Activated CD8-positive, alpha-beta T cell treated with anti-CD3 and anti-CD28 coated beads, Interleukin-2, amount 10 ng/mL, durations not matched to agents 7 days and 5 days (primary cell): Measurements from ENCODE around the gene NSMF. TPM values are rescaled to one million over a fixed set of nuclear protein-coding genes. Genes with fewer than 3 reads are reported as not detected.
"Not testable (repeated sequence)": the region's sequence is repeated elsewhere in the genome, so short reads cannot be mapped to it uniquely, and the experiment has no call there.

Experiments
- ATAC-seq: fragments of 150-1000 bp; cut with Tn5 transposase; one replicate; pipeline ENCODE4 v1.10.0; 2021; ENCODE audit warnings: moderate library complexity
- CTCF ChIA-PET: fragments of 350-600 bp; sonication (Branson Sonifier 250); formaldehyde crosslinking; loops from one replicate; lab custom pipeline; 2021; ENCODE audit warnings: antibody characterized with exemption; lab: Charles Lee
- POLR2A ChIA-PET: fragments of 350-600 bp; sonication (Branson Sonifier 250); formaldehyde crosslinking; loops from one replicate; lab custom pipeline; 2021; ENCODE audit warnings: antibody characterized with exemption; lab: Charles Lee
- DNase-seq: peaks from one replicate; pipeline ENCODE4 v3.0.0-alpha.2; 2020
- H3K27ac Mint-ChIP-seq: one replicate; pipeline ENCODE4 v1.8.0; 2021; ENCODE audit warnings: mild to moderate bottlenecking, mixed read lengths
- H3K27me3 Mint-ChIP-seq: one replicate; pipeline ENCODE4 v1.8.0; 2021; ENCODE audit warnings: low read depth, mixed read lengths
- H3K36me3 Mint-ChIP-seq: one replicate; pipeline ENCODE4 v1.8.0; 2021; ENCODE audit warnings: low read depth, mixed read lengths
- H3K4me1 Mint-ChIP-seq: one replicate; pipeline ENCODE4 v1.8.0; 2021; ENCODE audit warnings: low read depth, mixed read lengths
- H3K4me3 Mint-ChIP-seq: one replicate; pipeline ENCODE4 v1.8.0; 2021; ENCODE audit warnings: mild to moderate bottlenecking, mixed read lengths
- H3K9me3 Mint-ChIP-seq: one replicate; pipeline ENCODE4 v1.8.0; 2022; ENCODE audit warnings: mixed read lengths; ENCODE audit not compliant: insufficient read depth
- total RNA-seq, 2 experiments: library from RNA; stranded (reverse); gene quantifications; one replicate each; pipeline ENCODE4 v1.2.3, GENCODE V29; 2021

The NSMF gene
- total RNA-seq, 2 experiments from 2014 or later: 55.0 to 59.0 TPM

- ChIA-PET POLR2A (no interaction called here), CTCF (no interaction called here)
- Mint-ChIP-seq H3K4me1 (peaks cover 13% of the 10 kb centered on the region), H3K27me3 (peaks cover 4% of the 10 kb centered on the region), H3K9me3 (peaks cover 10% of the 10 kb centered on the region), H3K36me3 (peaks cover 10% of the 10 kb centered on the region), H3K4me3 (no peak overlapping the region), H3K27ac (peak overlapping the region; percentile 23)
- DNase-seq (no peak), ATAC-seq (no peak)
Measured at GRCh38 chr9:137478962-137479861, 20.1 kb upstream of the NSMF start.

GRCh38 chr9:137478613-137478961 is 19.5 kb upstream of the NSMF start:
- ChIA-PET CTCF (no interaction called here), POLR2A (no interaction called here)
- Mint-ChIP-seq H3K4me1 (peaks cover 13% of the 10 kb centered on the region), H3K4me3 (no peak overlapping the region), H3K9me3 (peaks cover 16% of the 10 kb centered on the region), H3K27me3 (peaks cover 4% of the 10 kb centered on the region), H3K27ac (no peak overlapping the region), H3K36me3 (peaks cover 16% of the 10 kb centered on the region)
- DNase-seq: no peak
- ATAC-seq: no peak

GRCh38 chr9:137477778-137478612 is 18.9 kb upstream of the NSMF start:
- POLR2A ChIA-PET: no interaction called here
- H3K27me3 Mint-ChIP-seq: peaks cover 4% of the 10 kb centered on the region
- H3K36me3 Mint-ChIP-seq: peaks cover 22% of the 10 kb centered on the region
- no peak overlapping the region for H3K4me3 Mint-ChIP-seq
- H3K27ac Mint-ChIP-seq: no peak overlapping the region
- no peak for ATAC-seq
- CTCF ChIA-PET: no interaction called here
- H3K9me3 Mint-ChIP-seq: peaks cover 22% of the 10 kb centered on the region
- peaks cover 13% of the 10 kb centered on the region for H3K4me1 Mint-ChIP-seq
- DNase-seq: no peak

DNA sequence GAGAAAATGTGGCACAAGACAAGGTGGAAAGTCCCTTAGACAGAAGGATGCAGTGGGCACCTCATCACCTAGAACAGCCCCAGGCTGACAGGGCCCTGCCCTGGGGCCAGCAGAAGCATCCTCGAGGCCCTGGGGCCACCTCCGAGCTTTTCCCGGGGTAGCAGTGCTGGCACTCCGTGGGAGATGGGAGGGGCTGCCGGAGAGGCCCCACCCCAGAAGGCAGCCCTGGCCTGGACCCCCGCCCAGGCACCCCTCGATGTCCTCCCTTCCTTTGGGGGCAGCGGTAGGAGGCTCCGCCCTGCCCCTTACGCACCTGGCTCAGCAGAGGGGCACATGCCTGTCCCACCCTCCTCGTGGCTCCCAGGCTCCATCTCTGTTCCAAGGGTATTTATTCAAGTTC is 17.7 kb upstream of the NSMF start:
- ATAC-seq: no peak
- no peak overlapping the region for H3K27ac Mint-ChIP-seq
- H3K36me3 Mint-ChIP-seq: peaks cover 25% of the 10 kb centered on the region
- peaks cover 7% of the 10 kb centered on the region for H3K4me1 Mint-ChIP-seq
- no peak overlapping the region for H3K4me3 Mint-ChIP-seq
- ChIA-PET POLR2A (no interaction called here), CTCF (no interaction called here)
- H3K27me3 Mint-ChIP-seq: peaks cover 6% of the 10 kb centered on the region
- peaks cover 28% of the 10 kb centered on the region for H3K9me3 Mint-ChIP-seq
- no peak for DNase-seq

GRCh38 chr9:137475666-137476065 is 16.5 kb upstream of the NSMF start:
- Mint-ChIP-seq H3K4me1 (peaks cover 3% of the 10 kb centered on the region), H3K27ac (no peak overlapping the region)

GRCh38 chr9:137474271-137474670 is 15.1 kb upstream of the NSMF start:
- H3K36me3 Mint-ChIP-seq: peaks cover 32% of the 10 kb centered on the region
- DNase-seq (no peak), ATAC-seq (no peak)
- peaks cover 32% of the 10 kb centered on the region for H3K9me3 Mint-ChIP-seq
- peaks cover 10% of the 10 kb centered on the region for H3K4me1 Mint-ChIP-seq
- H3K27me3 Mint-ChIP-seq: peaks cover 11% of the 10 kb centered on the region
- no peak overlapping the region for H3K27ac Mint-ChIP-seq
- ChIA-PET POLR2A (no interaction called here), CTCF (no interaction called here)
- H3K4me3 Mint-ChIP-seq: no peak overlapping the region

More at GRCh38 chr9:137475666-137476065, 16.5 kb upstream of the NSMF start:
- CTCF ChIA-PET: no interaction called here
- H3K27me3 Mint-ChIP-seq: peaks cover 11% of the 10 kb centered on the region
- ATAC-seq (no peak), DNase-seq (no peak)
- no peak overlapping the region for H3K4me3 Mint-ChIP-seq
- H3K9me3 Mint-ChIP-seq: peaks cover 32% of the 10 kb centered on the region
- POLR2A ChIA-PET: no interaction called here
- H3K36me3 Mint-ChIP-seq: peaks cover 30% of the 10 kb centered on the region

DNA sequence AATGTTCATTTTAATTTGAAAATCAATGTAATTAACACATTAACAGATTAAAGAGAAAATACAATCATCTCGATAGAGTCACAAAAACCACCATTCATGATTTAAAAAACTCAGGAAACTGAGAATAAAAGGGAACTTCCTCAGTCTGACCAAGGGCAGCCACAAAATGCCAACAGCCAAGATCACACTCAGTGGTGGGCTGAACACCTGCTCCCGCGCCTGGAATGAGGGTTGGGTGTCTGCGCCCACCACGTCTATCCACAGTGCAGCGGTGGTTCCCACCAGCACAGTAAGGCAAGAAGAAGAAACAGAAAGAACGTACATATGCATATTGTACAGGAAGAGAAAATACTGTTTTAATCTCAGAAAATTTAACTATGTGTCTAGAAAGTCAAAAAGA is 11.7 kb upstream of the NSMF start:
- ChIA-PET POLR2A (no interaction called here), CTCF (interaction anchor here (1.0 to 1.1 kb wide), 2 partner anchors 54 to 64 kb away, joined by 3 to 4 read pairs; no protein-coding TSS in a partner anchor)
- DNase-seq (no peak), ATAC-seq (peak; percentile 36)
- H3K9me3 Mint-ChIP-seq: peaks cover 29% of the 10 kb centered on the region
- peaks cover 22% of the 10 kb centered on the region for H3K27me3 Mint-ChIP-seq
- H3K36me3 Mint-ChIP-seq: peaks cover 30% of the 10 kb centered on the region
- H3K27ac Mint-ChIP-seq: no peak overlapping the region
- H3K4me1 Mint-ChIP-seq: peaks cover 14% of the 10 kb centered on the region
- no peak overlapping the region for H3K4me3 Mint-ChIP-seq

DNA sequence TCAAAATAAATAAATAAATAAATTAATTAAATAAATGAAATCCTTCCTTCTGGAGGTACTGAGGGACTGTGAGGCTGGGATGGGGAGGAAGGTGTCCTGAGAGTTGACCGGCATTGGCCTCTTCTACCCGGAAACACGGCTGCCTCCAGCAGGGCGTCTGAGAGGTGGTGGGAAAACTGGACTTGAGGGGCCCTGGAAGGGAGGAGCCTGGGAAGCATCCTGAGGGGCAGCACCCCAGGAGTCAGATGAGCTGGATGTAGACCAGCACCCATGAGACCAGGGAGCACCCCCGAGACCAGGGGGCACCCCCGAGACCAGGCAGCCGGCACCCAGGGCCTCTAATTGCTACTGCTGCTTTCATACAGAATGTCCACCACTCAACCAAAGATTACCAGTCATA is 8.8 kb upstream of the NSMF start:
- no peak for ATAC-seq
- Mint-ChIP-seq H3K9me3 (peaks cover 9% of the 10 kb centered on the region), H3K4me3 (no peak overlapping the region), H3K4me1 (peaks cover 16% of the 10 kb centered on the region), H3K27ac (no peak overlapping the region), H3K36me3 (peaks cover 12% of the 10 kb centered on the region), H3K27me3 (peaks cover 22% of the 10 kb centered on the region)
- no peak for DNase-seq
- ChIA-PET POLR2A (no interaction called here), CTCF (interaction anchor here (1.1 kb wide), 1 partner anchor 45 kb away, joined by 3 read pairs; the partner anchor contains the start of genes EXD3 and NOXA1)

DNA sequence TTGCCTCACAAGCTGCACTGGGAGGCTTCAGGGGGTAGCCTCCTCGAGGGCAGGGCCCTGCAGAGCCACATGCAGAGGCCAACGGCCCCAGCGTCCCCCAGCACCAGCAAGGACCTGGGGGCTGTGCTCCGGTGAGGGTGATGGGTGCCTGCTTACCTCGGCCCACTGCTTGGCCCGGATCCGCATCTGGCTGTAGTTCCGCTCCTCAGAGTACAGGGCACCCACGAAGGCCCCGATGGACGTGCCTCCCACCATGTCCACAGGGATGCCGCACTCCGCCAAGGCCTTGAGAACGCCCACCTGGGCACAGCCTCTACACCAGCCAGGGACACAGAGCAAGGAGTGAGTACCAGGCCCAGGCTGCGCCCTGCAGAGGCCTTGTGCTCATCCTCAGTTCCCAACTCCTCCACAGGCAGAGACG is 8.0 kb upstream of the NSMF start:
- CTCF ChIA-PET: no interaction called here
- peaks cover 10% of the 10 kb centered on the region for H3K36me3 Mint-ChIP-seq
- H3K27me3 Mint-ChIP-seq: peaks cover 22% of the 10 kb centered on the region
- no peak for ATAC-seq
- H3K4me3 Mint-ChIP-seq: no peak overlapping the region
- no peak for DNase-seq
- peaks cover 6% of the 10 kb centered on the region for H3K9me3 Mint-ChIP-seq
- POLR2A ChIA-PET: no interaction called here
- H3K27ac Mint-ChIP-seq: no peak overlapping the region
- peaks cover 21% of the 10 kb centered on the region for H3K4me1 Mint-ChIP-seq

DNA sequence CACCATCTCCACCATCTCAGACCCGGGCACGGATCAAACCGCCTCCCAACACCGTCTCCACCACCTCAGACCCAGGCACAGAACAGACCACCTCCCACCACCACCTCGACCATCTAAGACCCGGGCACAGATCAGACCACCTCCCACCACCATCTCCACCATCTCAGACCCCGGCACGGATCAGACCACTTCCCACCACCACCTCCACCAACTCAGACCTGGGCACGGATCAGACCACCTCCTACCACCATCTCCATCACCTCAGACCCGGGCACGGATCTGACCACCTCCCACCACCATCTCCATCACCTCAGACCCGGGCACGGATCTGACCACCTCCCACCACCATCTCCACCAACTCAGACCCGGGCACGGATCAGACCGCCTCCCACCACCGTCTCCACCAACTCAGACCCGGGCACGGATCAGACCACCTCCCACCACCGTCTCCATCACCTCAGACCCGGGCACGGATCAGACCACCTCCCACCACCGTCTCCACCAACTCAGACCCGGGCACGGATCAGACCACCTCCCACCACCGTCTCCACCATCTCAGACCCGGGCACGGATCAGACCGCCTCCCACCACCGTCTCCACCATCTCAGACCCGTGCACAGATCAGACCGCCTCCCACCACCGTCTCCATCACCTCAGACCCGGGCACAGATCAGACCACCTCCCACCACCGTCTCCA is 7.4 kb upstream of the NSMF start:
- ATAC-seq, CTCF ChIA-PET, POLR2A ChIA-PET, H3K4me3 Mint-ChIP-seq, H3K36me3 Mint-ChIP-seq, DNase-seq, H3K9me3 Mint-ChIP-seq: not testable (repeated sequence)
- peaks cover 18% of the 10 kb centered on the region for H3K27me3 Mint-ChIP-seq
- H3K4me1 Mint-ChIP-seq: peaks cover 26% of the 10 kb centered on the region
- peak overlapping the region; percentile 32 for H3K27ac Mint-ChIP-seq

DNA sequence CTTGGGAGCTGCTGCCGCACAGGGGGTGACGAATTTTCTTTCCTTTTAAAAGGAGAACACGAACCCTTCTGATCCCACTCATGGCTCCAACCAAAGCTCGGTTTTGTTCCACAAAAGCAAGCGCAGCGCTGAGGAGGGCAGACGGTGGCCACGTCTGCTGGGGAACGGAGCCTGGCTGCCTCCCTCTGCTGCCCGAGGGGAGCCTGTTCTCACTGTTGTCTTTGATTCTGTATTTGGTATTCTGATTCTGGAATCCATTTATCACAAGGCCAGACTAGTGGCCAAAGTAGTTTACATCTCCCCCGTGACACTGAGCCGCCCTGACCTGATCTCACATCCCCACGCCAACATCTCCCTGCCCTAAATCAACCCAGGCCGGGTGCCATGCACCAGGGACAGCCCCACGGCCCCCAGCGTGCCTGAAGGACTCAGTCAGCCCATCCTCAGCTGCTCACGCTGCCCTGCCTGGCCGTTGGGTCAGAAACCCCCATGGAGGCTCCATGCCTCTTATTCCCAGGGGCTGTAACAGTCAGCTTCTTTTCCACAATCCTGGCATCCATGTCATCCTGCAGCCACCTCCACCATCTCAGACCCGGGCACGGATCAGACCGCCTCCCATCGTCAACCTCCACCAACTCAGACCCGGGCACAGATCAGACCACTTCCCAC is 6.7 kb upstream of the NSMF start:
- peaks cover 6% of the 10 kb centered on the region for H3K36me3 Mint-ChIP-seq
- POLR2A ChIA-PET: no interaction called here
- H3K27me3 Mint-ChIP-seq: peaks cover 17% of the 10 kb centered on the region
- H3K4me3 Mint-ChIP-seq: no peak overlapping the region
- no peaks in the 10 kb centered on the region for H3K9me3 Mint-ChIP-seq
- peak overlapping the region; percentile 32 for H3K27ac Mint-ChIP-seq
- CTCF ChIA-PET: no interaction called here
- DNase-seq: no peak
- no peak for ATAC-seq
- H3K4me1 Mint-ChIP-seq: peaks cover 31% of the 10 kb centered on the region
